BLaER1 treated with 17β-estradiol and CSF1 and Interleukin-3, amounts not matched to agents 10 nM and 100 nM (cell line): ENCODE results near the gene ATF6.

Source experiments
- H3K27ac ChIP-seq, 11 experiments: shearing (Covaris generic); formaldehyde crosslinking; 2 replicates each; pipeline ENCODE4 v1.8.1; 2022
- H3K27me3 ChIP-seq, 11 experiments: shearing (Covaris generic); formaldehyde crosslinking; 2 replicates each; pipeline ENCODE4 v1.8.1; 2022
- H3K36me3 ChIP-seq, 11 experiments: shearing (Covaris generic); formaldehyde crosslinking; 2 replicates each; pipeline ENCODE4 v1.8.1; 2022
- H3K4me1 ChIP-seq, 10 experiments: shearing (Covaris generic); formaldehyde crosslinking; 2 replicates each; pipeline ENCODE4 v1.8.1; 2022
- H3K4me2 ChIP-seq, 11 experiments: shearing (Covaris generic); formaldehyde crosslinking; 2 replicates each; pipeline ENCODE4 v1.8.1; 2022
- H3K4me3 ChIP-seq, 10 experiments: shearing (Covaris generic); formaldehyde crosslinking; 2 replicates each; pipeline ENCODE4 v1.8.1; 2022
- H3K9ac ChIP-seq, 11 experiments: shearing (Covaris generic); formaldehyde crosslinking; 2 replicates each; pipeline ENCODE4 v1.8.1; 2022
- H3K9me3 ChIP-seq, 11 experiments: shearing (Covaris generic); formaldehyde crosslinking; replicated peaks in 1 of 11; 2 replicates each; pipeline ENCODE4 v1.8.1; 2022
- H4K20me1 ChIP-seq, 11 experiments: shearing (Covaris generic); formaldehyde crosslinking; 2 replicates each; pipeline ENCODE4 v1.8.1; 2022
- Cebpa-rat ChIP-seq, 11 experiments: shearing (Covaris generic); IDR thresholded peaks; 2 replicates each; pipeline ENCODE4 v1.8.1; 2022

The ATF6 gene

GRCh38 chr1:161890574-161890973 lies 124.5 kb downstream of the ATF6 start:
- H3K27ac ChIP-seq: no peak overlapping the region
- H3K4me1 ChIP-seq: peaks cover 0 to 15% (median 0%) of the 10 kb centered on the region in 10 experiments; a peak in 5 of 20 replicates
- H3K9me3 ChIP-seq: peaks cover 0 to 15% (median 11%) of the 10 kb centered on the region in 11 experiments; a peak in 17 of 22 replicates
- H3K9ac ChIP-seq: no peak overlapping the region
- H3K4me3 ChIP-seq: no peak overlapping the region
- H3K27me3 ChIP-seq: no peaks in the 10 kb centered on the region
- H4K20me1 ChIP-seq: peaks cover 0 to 3% (median 0%) of the 10 kb centered on the region in 11 experiments; a peak in 1 of 22 replicates
- H3K4me2 ChIP-seq: no peak overlapping the region
- TF ChIP-seq Cebpa-rat (IDR thresholded peaks at IDR 0.05): no peak
- H3K36me3 ChIP-seq: peaks cover 41 to 69% (median 50%) of the 10 kb centered on the region in 11 experiments

GRCh38 chr1:161899091-161899490 lies 133.0 kb downstream of the ATF6 start:
- Histone ChIP-seq H3K4me1 (peaks cover 0 to 7% (median 0%) of the 10 kb centered on the region in 10 experiments; a peak in 1 of 20 replicates), H3K4me2 (no peak overlapping the region), H3K36me3 (peaks cover 0 to 18% (median 0%) of the 10 kb centered on the region in 11 experiments; a peak in 3 of 22 replicates), H3K27me3 (no peaks in the 10 kb centered on the region), H4K20me1 (no peaks in the 10 kb centered on the region), H3K9ac (no peak overlapping the region), H3K9me3 (no peaks in the 10 kb centered on the region), H3K4me3 (no peak overlapping the region), H3K27ac (no peak overlapping the region)
- TF ChIP-seq Cebpa-rat (IDR thresholded peaks at IDR 0.05): no peak

- Histone ChIP-seq H3K27ac (no peak overlapping the region), H3K36me3 (peaks cover 0 to 15% (median 0%) of the 10 kb centered on the region in 11 experiments; a peak in 3 of 22 replicates), H3K27me3 (no peaks in the 10 kb centered on the region), H3K4me3 (no peak overlapping the region), H3K9ac (no peak overlapping the region), H4K20me1 (no peaks in the 10 kb centered on the region), H3K9me3 (no peaks in the 10 kb centered on the region), H3K4me2 (no peak overlapping the region), H3K4me1 (peaks cover 0 to 7% (median 0%) of the 10 kb centered on the region in 10 experiments; a peak in 1 of 20 replicates)
- no peak for TF ChIP-seq Cebpa-rat (IDR thresholded peaks at IDR 0.05)
Observed at GRCh38 chr1:161900160-161900559, 134.0 kb downstream of the ATF6 start.

GRCh38 chr1:161902182-161902581 lies 136.1 kb downstream of the ATF6 start:
- H3K4me2 ChIP-seq: no peak overlapping the region
- H3K4me3 ChIP-seq: no peak overlapping the region
- H3K4me1 ChIP-seq: no peaks in the 10 kb centered on the region
- no peak overlapping the region for H3K27ac ChIP-seq
- H4K20me1 ChIP-seq: no peaks in the 10 kb centered on the region
- H3K9ac ChIP-seq: no peak overlapping the region
- no peaks in the 10 kb centered on the region for H3K9me3 ChIP-seq
- TF ChIP-seq Cebpa-rat (IDR thresholded peaks at IDR 0.05): no peak
- peaks cover 0 to 14% (median 0%) of the 10 kb centered on the region in 11 experiments; a peak in 2 of 22 replicates for H3K36me3 ChIP-seq
- no peaks in the 10 kb centered on the region for H3K27me3 ChIP-seq

- Histone ChIP-seq H3K36me3 (peaks cover 0 to 28% (median 0%) of the 10 kb centered on the region in 11 experiments; a peak in 3 of 22 replicates), H3K4me3 (no peak overlapping the region), H3K27me3 (no peaks in the 10 kb centered on the region), H3K9me3 (no peaks in the 10 kb centered on the region), H3K9ac (no peak overlapping the region), H3K4me1 (no peaks in the 10 kb centered on the region), H3K4me2 (no peak overlapping the region), H4K20me1 (no peaks in the 10 kb centered on the region), H3K27ac (no peak overlapping the region)
- TF ChIP-seq Cebpa-rat (IDR thresholded peaks at IDR 0.05): no peak
Observed at GRCh38 chr1:161905269-161905884, 139.3 kb downstream of the ATF6 start.

- Histone ChIP-seq H3K27me3 (no peaks in the 10 kb centered on the region), H3K4me3 (no peak overlapping the region), H3K9me3 (no peaks in the 10 kb centered on the region), H3K36me3 (peaks cover 0 to 38% (median 8%) of the 10 kb centered on the region in 11 experiments; a peak in 12 of 22 replicates), H3K4me2 (no peak overlapping the region), H4K20me1 (no peaks in the 10 kb centered on the region), H3K9ac (no peak overlapping the region), H3K27ac (no peak overlapping the region), H3K4me1 (no peaks in the 10 kb centered on the region)
- TF ChIP-seq Cebpa-rat (IDR thresholded peaks at IDR 0.05): no peak
Observed at GRCh38 chr1:161907265-161907664, 141.1 kb downstream of the ATF6 start.

GRCh38 chr1:161908264-161908663 lies 142.1 kb downstream of the ATF6 start:
- Histone ChIP-seq H3K27me3 (no peaks in the 10 kb centered on the region), H4K20me1 (no peaks in the 10 kb centered on the region), H3K27ac (no peak overlapping the region), H3K9me3 (no peaks in the 10 kb centered on the region), H3K4me1 (no peaks in the 10 kb centered on the region), H3K4me3 (no peak overlapping the region), H3K4me2 (no peak overlapping the region), H3K36me3 (peaks cover 0 to 48% (median 14%) of the 10 kb centered on the region in 11 experiments; a peak in 17 of 22 replicates), H3K9ac (no peak overlapping the region)
- TF ChIP-seq Cebpa-rat (IDR thresholded peaks at IDR 0.05): no peak

GRCh38 chr1:161910604-161911003 lies 144.5 kb downstream of the ATF6 start:
- Histone ChIP-seq H3K4me1 (no peaks in the 10 kb centered on the region), H3K36me3 (peaks cover 19 to 71% (median 36%) of the 10 kb centered on the region in 11 experiments), H3K27ac (no peak overlapping the region), H3K27me3 (no peaks in the 10 kb centered on the region), H3K4me3 (no peak overlapping the region), H3K4me2 (no peak overlapping the region), H4K20me1 (no peaks in the 10 kb centered on the region), H3K9ac (no peak overlapping the region), H3K9me3 (no peaks in the 10 kb centered on the region)
- no peak for TF ChIP-seq Cebpa-rat (IDR thresholded peaks at IDR 0.05)

GRCh38 chr1:161913482-161914140 lies 147.5 kb downstream of the ATF6 start:
- H4K20me1 ChIP-seq: no peaks in the 10 kb centered on the region
- H3K9me3 ChIP-seq: no peaks in the 10 kb centered on the region
- no peaks in the 10 kb centered on the region for H3K27me3 ChIP-seq
- no peak overlapping the region for H3K27ac ChIP-seq
- peaks cover 32 to 71% (median 54%) of the 10 kb centered on the region in 11 experiments for H3K36me3 ChIP-seq
- H3K4me3 ChIP-seq: no peak overlapping the region
- H3K4me2 ChIP-seq: no peak overlapping the region
- TF ChIP-seq Cebpa-rat (IDR thresholded peaks at IDR 0.05): no peak
- peaks cover 0 to 2% (median under 1%) of the 10 kb centered on the region in 10 experiments; a peak in 7 of 20 replicates for H3K4me1 ChIP-seq
- no peak overlapping the region for H3K9ac ChIP-seq
